H1 (cell line): ENCODE measurements around the gene IL1R1. TPM values are rescaled to one million over a fixed set of nuclear protein-coding genes. Genes with fewer than 3 reads are reported as not detected.

Experiments
- CTCF ChIA-PET: fragments of 300-600 bp; sonication (Branson Sonifier 250); formaldehyde crosslinking; loops from one replicate; lab custom pipeline; 2021; ENCODE audit not compliant: partially characterized antibody; lab: Charles Lee
- POLR2A ChIA-PET: fragments of 300-600 bp; sonication (Branson Sonifier 250); formaldehyde crosslinking; loops from one replicate; lab custom pipeline; 2021; ENCODE audit warnings: inconsistent platforms; ENCODE audit not compliant: partially characterized antibody; lab: Charles Lee
- DNase-seq, 2 experiments: peaks; one replicate each; pipeline versions ENCODE4 v3.0.0 to v3.0.0-alpha.2; 2010 to 2022; ENCODE audit warnings: low spot score in 2 of 2, low read depth in 1 of 2, mixed read lengths in 1 of 2
- FAIRE-seq: peaks from 2 replicates; lab custom pipeline; 2011; peaks lifted over from hg19 to GRCh38; lab: Jason Lieb, UNC
- H2AFZ ChIP-seq: 2 replicates; pipeline ENCODE4 v1.8.1; 2012; ENCODE audit warnings: low read length, inconsistent platforms
- H2AK5ac ChIP-seq: 2 replicates; pipeline ENCODE4 v1.6.1; 2013; ENCODE audit warnings: low read depth, low read length
- H2BK120ac ChIP-seq: replicated peaks from 2 replicates; pipeline ENCODE3; 2013; ENCODE audit warnings: low read depth, low read length, inconsistent platforms
- H2BK12ac ChIP-seq: 2 replicates; pipeline ENCODE4 v1.6.1; 2013; ENCODE audit warnings: low read depth, low read length
- H2BK15ac ChIP-seq: 2 replicates; pipeline ENCODE4 v1.6.1; 2013; ENCODE audit warnings: low read length
- H2BK20ac ChIP-seq: 2 replicates; pipeline ENCODE4 v1.6.1; 2013; ENCODE audit warnings: low read length
- H2BK5ac ChIP-seq: 2 replicates; pipeline ENCODE4 v1.6.1; 2013; ENCODE audit warnings: low read depth, low read length
- H3K14ac ChIP-seq: 2 replicates; pipeline ENCODE4 v1.6.1; 2013; ENCODE audit warnings: inconsistent platforms; ENCODE audit not compliant: insufficient read length
- H3K18ac ChIP-seq: 2 replicates; pipeline ENCODE4 v1.6.1; 2013; ENCODE audit warnings: low read length; ENCODE audit errors: extremely low read depth
- H3K23ac ChIP-seq: 2 replicates; pipeline ENCODE4 v1.6.1; 2013; ENCODE audit warnings: inconsistent platforms; ENCODE audit not compliant: insufficient read length
- H3K23me2 ChIP-seq: 2 replicates; pipeline ENCODE4 v1.6.1; 2013; ENCODE audit warnings: low read depth, low read length
- H3K27ac ChIP-seq: 2 replicates; pipeline ENCODE4 v1.6.1; 2011; ENCODE audit warnings: low read depth, low read length, inconsistent platforms
- H3K27me3 ChIP-seq, 4 experiments: replicated peaks in 1 of 4; 1 replicate in 1 of 4; 2 replicates in 3 of 4; pipeline versions ENCODE4 v1.6.1 to v1.8.1; 2011 to 2013; ENCODE audit warnings: low read length in 3 of 4, mild to moderate bottlenecking in 3 of 4, inconsistent platforms in 2 of 4, mixed read lengths in 2 of 4, moderate library complexity in 1 of 4; ENCODE audit not compliant: control insufficient read depth in 3 of 4, insufficient read depth in 3 of 4; ENCODE audit errors: extremely low read depth in 1 of 4
- H3K36me3 ChIP-seq, 4 experiments: 2 replicates each; pipeline versions ENCODE4 v1.6.1 to v1.8.1; 2011 to 2013; ENCODE audit warnings: mild to moderate bottlenecking in 4 of 4, low read length in 3 of 4, moderate library complexity in 2 of 4, control low read depth in 1 of 4, inconsistent platforms in 1 of 4; ENCODE audit not compliant: insufficient read depth in 4 of 4, control insufficient read depth in 2 of 4
- H3K4ac ChIP-seq: replicated peaks from 2 replicates; pipeline ENCODE3; 2013; ENCODE audit warnings: low read length, low read depth, mixed read lengths, inconsistent platforms; ENCODE audit not compliant: insufficient read length
- H3K4me1 ChIP-seq, 4 experiments: replicated peaks in 1 of 4; 1 replicate in 1 of 4; 2 replicates in 3 of 4; pipeline versions ENCODE4 v1.6.1 to v1.8.1; 2011 to 2013; ENCODE audit warnings: low read length in 3 of 4, inconsistent platforms in 2 of 4, mixed read lengths in 1 of 4; ENCODE audit not compliant: insufficient read depth in 4 of 4, control insufficient read depth in 3 of 4
- H3K4me2 ChIP-seq, 2 experiments: 2 replicates each; pipeline versions ENCODE4 v1.6.1 to v1.8.1; 2011 to 2013; ENCODE audit warnings: low read depth in 2 of 2, low read length in 2 of 2, control low read depth in 1 of 2, inconsistent platforms in 1 of 2, mild to moderate bottlenecking in 1 of 2; ENCODE audit not compliant: insufficient read depth in 1 of 2
- H3K4me3 ChIP-seq, 4 experiments: fragments of 200-600, 300-600 bp in 1 of 4; sonication (generic), shearing (Covaris generic), sonication (Bioruptor Twin) in 1 of 4; 2 replicates each; pipeline versions ENCODE4 v1.5.1 to v1.8.1; 2011 to 2016; ENCODE audit warnings: low read length in 4 of 4, low read depth in 3 of 4, control low read depth in 2 of 4, inconsistent platforms in 2 of 4, mild to moderate bottlenecking in 2 of 4, mixed read lengths in 1 of 4, moderate library complexity in 1 of 4; ENCODE audit not compliant: insufficient read depth in 2 of 4; ENCODE audit errors: extremely low read depth in 1 of 4
- H3K56ac ChIP-seq: replicated peaks from 2 replicates; pipeline ENCODE3; 2013; ENCODE audit warnings: low read depth, mild to moderate bottlenecking, mixed read lengths, low read length, inconsistent platforms; ENCODE audit not compliant: insufficient read length
- H3K79me1 ChIP-seq: 2 replicates; pipeline ENCODE4 v1.6.1; 2013; ENCODE audit warnings: low read depth, low read length, control low read depth
- H3K79me2 ChIP-seq, 2 experiments: 2 replicates each; pipeline versions ENCODE4 v1.6.1 to v1.8.1; 2012 to 2013; ENCODE audit warnings: low read length in 2 of 2, mild to moderate bottlenecking in 2 of 2, inconsistent platforms in 1 of 2; ENCODE audit not compliant: insufficient read depth in 2 of 2, control insufficient read depth in 1 of 2
- H3K9ac ChIP-seq, 4 experiments: replicated peaks in 1 of 4; 1 replicate in 1 of 4; 2 replicates in 3 of 4; pipeline versions ENCODE4 v1.6.1 to v1.8.1; 2011 to 2013; ENCODE audit warnings: low read depth in 3 of 4, low read length in 3 of 4, control low read depth in 2 of 4, mild to moderate bottlenecking in 2 of 4, moderate library complexity in 2 of 4, inconsistent platforms in 1 of 4; ENCODE audit errors: extremely low read depth in 1 of 4
- H3K9me3 ChIP-seq, 2 experiments: 2 replicates each; pipeline versions ENCODE4 v1.6.1 to v1.8.1; 2012 to 2013; ENCODE audit warnings: mild to moderate bottlenecking in 2 of 2, moderate library complexity in 2 of 2, control low read depth in 1 of 2, inconsistent platforms in 1 of 2, low read depth in 1 of 2, low read length in 1 of 2, mixed read lengths in 1 of 2; ENCODE audit not compliant: insufficient read depth in 2 of 2
- H4K20me1 ChIP-seq, 2 experiments: replicated peaks in 1 of 2; 2 replicates each; pipeline versions ENCODE3 to v1.8.1; 2011 to 2013; ENCODE audit warnings: inconsistent platforms in 2 of 2, low read length in 2 of 2, mild to moderate bottlenecking in 1 of 2; ENCODE audit not compliant: insufficient read depth in 2 of 2, control insufficient read depth in 1 of 2
- H4K5ac ChIP-seq: 2 replicates; pipeline ENCODE4 v1.6.1; 2013; ENCODE audit warnings: low read length, low read depth, mixed read lengths, inconsistent platforms; ENCODE audit not compliant: insufficient read length
- H4K8ac ChIP-seq: 2 replicates; pipeline ENCODE4 v1.8.0; 2013; ENCODE audit warnings: mild to moderate bottlenecking, moderate library complexity, low read length, inconsistent platforms; ENCODE audit not compliant: insufficient read depth; ENCODE audit errors: extremely low read depth
- H4K91ac ChIP-seq: replicated peaks from 2 replicates; pipeline ENCODE3; 2013; ENCODE audit warnings: low read length, mixed read lengths, inconsistent platforms; ENCODE audit not compliant: insufficient read length
- WGBS, 2 experiments: shearing (Covaris generic) in 1 of 2; methylation state at CpG; one replicate each; pipeline versions ENCODE4 v1.1.6 to v1.1.7; 2013 to 2015; ENCODE audit warnings: low lambda C conversion rate in 2 of 2, mixed read lengths in 2 of 2, inconsistent platforms in 1 of 2, low coverage in 1 of 2, missing lambda C conversion rate in 1 of 2; ENCODE audit not compliant: insufficient replicate concordance in 2 of 2, insufficient coverage in 1 of 2, insufficient read length in 1 of 2; ENCODE audit errors: extremely low coverage in 1 of 2, missing lambda C conversion rate in 1 of 2; 5-methylcytosine and 5-hydroxymethylcytosine counted together
- polyA plus RNA-seq, 7 experiments: library from polyadenylated mRNA; depleted of rRNA in 3 of 7; stranded (reverse) in 5 of 7; unstranded in 2 of 7; fragments of >200 nt in 5 of 7; fragments of 200-250 nt in 2 of 7; gene quantifications; 1 replicate in 5 of 7; 2 replicates in 1 of 7; 4 replicates in 1 of 7; pipeline versions ENCODE4 v1.2.1 to v1.2.3, GENCODE V29; 2011 to 2013; ENCODE audit warnings: missing spikeins in 2 of 7, mixed read lengths in 2 of 7
- total RNA-seq: library from RNA; stranded (reverse); fragmentation: NEBNext Ultra II Directional; extraction: Animal tissue kit (Norgen Biotek cat#: 25700); gene quantifications from 2 replicates; pipeline ENCODE4 v1.2.1, GENCODE V29; 2021

The IL1R1 gene
- total and polyA plus RNA-seq, 2 of the 8 experiments (the other 6 are each of a cell fraction or from before 2014, with no cell fraction given): 0.34 to 0.47 TPM

DNA sequence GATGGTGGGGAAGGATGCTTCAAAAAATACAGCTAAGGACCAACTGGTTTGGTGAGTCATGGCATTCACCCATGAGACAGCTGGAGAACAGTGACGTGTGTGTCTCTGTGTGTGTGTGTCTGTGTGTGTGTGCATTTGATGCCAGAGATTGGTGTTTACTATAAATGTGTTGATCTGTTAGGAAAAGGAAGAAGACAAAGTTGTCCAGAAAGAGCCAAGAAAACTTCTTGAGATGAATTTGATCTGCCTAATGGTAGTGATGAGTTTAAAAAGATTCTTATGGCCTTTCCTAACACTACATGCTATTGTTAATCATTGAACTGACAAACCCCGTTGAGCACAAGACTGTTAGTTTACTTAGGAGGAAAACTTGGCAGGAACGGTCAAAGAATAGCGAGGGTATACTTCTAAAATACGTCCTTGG is 36.4 kb upstream of the IL1R1 start:
- H3K23me2 ChIP-seq: no peaks in the 10 kb centered on the region
- CTCF ChIA-PET: interaction anchor here (0.7 to 0.8 kb wide), 2 partner anchors 60 to 100 kb away, joined by 3 read pairs; no protein-coding TSS in a partner anchor
- no peaks in the 10 kb centered on the region for H3K36me3 ChIP-seq
- H2BK12ac ChIP-seq: no peak overlapping the region
- no peak overlapping the region for H3K18ac ChIP-seq
- peaks cover 0 to 5% of the 10 kb centered on the region in 2 experiments; a peak in 1 of 4 replicates for H3K9me3 ChIP-seq
- H2BK5ac ChIP-seq: no peak overlapping the region
- no peak overlapping the region for H4K5ac ChIP-seq
- H4K91ac ChIP-seq: no peak overlapping the region
- H2BK15ac ChIP-seq: no peak overlapping the region
- no peak overlapping the region for H3K9ac ChIP-seq
- no peak overlapping the region for H4K8ac ChIP-seq
- no peak overlapping the region for H3K23ac ChIP-seq
- POLR2A ChIA-PET: no interaction called here
- H3K79me1 ChIP-seq: no peaks in the 10 kb centered on the region
- H2AK5ac ChIP-seq: no peak overlapping the region
- H2BK120ac ChIP-seq: no peak overlapping the region
- no peak overlapping the region for H3K56ac ChIP-seq
- no peaks in the 10 kb centered on the region for H3K27me3 ChIP-seq
- no peak overlapping the region for H3K4me2 ChIP-seq
- H4K20me1 ChIP-seq: no peaks in the 10 kb centered on the region
- H3K14ac ChIP-seq: no peak overlapping the region
- no peaks in the 10 kb centered on the region for H3K79me2 ChIP-seq
- FAIRE-seq (no peak), DNase-seq (no peak)
- H3K4ac ChIP-seq: no peak overlapping the region
- no peak overlapping the region for H3K27ac ChIP-seq
- H3K4me1 ChIP-seq: no peaks in the 10 kb centered on the region; a peak in 1 of 7 replicates
- 83% methylated on average over 5 of the region's 5 CpGs; no CpG with 5 or more reads in 1 of the 2 experiments for WGBS, 2 experiments
- H2BK20ac ChIP-seq: no peak overlapping the region
- H2AFZ ChIP-seq: no peak overlapping the region
- H3K4me3 ChIP-seq: no peak overlapping the region
